HepG2 (cell line): ENCODE data around the gene NUFIP1. TPM values are rescaled to one million over a fixed set of nuclear protein-coding genes. Genes with fewer than 3 reads are reported as not detected.

Experiments
- HNRNPH1 ChIP-seq: fragments of 200-400 bp; formaldehyde crosslinking; optimal IDR thresholded peaks from 2 replicates; pipeline ENCODE3; 2017; ENCODE audit warnings: mild to moderate bottlenecking, low read depth, low read length
- ISX ChIP-seq: sonication (generic); formaldehyde crosslinking; conservative IDR thresholded peaks from 2 replicates; pipeline ENCODE4 v1.5.0; 2020; ENCODE audit warnings: missing genetic modification reagents
- MED8 ChIP-seq: sonication (generic); formaldehyde crosslinking; IDR thresholded peaks from 2 replicates; pipeline ENCODE4 v1.8.1; 2023; ENCODE audit warnings: mild to moderate bottlenecking, missing genetic modification reagents; ENCODE audit not compliant: insufficient replicate concordance
- PRMT3 ChIP-seq: sonication (generic); formaldehyde crosslinking; IDR thresholded peaks from 2 replicates; pipeline ENCODE4 v1.8.1; 2022; ENCODE audit warnings: low read depth, mild to moderate bottlenecking, moderate library complexity, missing genetic modification reagents, borderline replicate concordance
- REST ChIP-seq, 2 experiments: IDR thresholded peaks; 2 replicates each; pipeline ENCODE4 v1.6.1; 2011 to 2012; ENCODE audit warnings: low read length in 2 of 2, borderline replicate concordance in 1 of 2, low read depth in 1 of 2, mild to moderate bottlenecking in 1 of 2, moderate library complexity in 1 of 2
- SETDB1 ChIP-seq: sonication (generic); formaldehyde crosslinking; IDR thresholded peaks from 2 replicates; pipeline ENCODE4 v1.5.1; 2020; ENCODE audit warnings: missing genetic modification reagents, mild to moderate bottlenecking, borderline replicate concordance
- SRF ChIP-seq: IDR thresholded peaks from 2 replicates; pipeline ENCODE4 v1.6.1; 2011; ENCODE audit warnings: mild to moderate bottlenecking, low read depth, low read length, moderate library complexity
- ZNF234 ChIP-seq: sonication (generic); formaldehyde crosslinking; conservative IDR thresholded peaks from 2 replicates; pipeline ENCODE4 v1.5.1; 2020; ENCODE audit warnings: mild to moderate bottlenecking, missing genetic modification reagents
- ZNF317 ChIP-seq: sonication (generic); formaldehyde crosslinking; IDR thresholded peaks from 2 replicates; pipeline ENCODE4 v1.5.0; 2020; ENCODE audit warnings: mild to moderate bottlenecking, missing genetic modification reagents
- ZNF382 ChIP-seq: sonication (generic); formaldehyde crosslinking; IDR thresholded peaks from 2 replicates; pipeline ENCODE4 v1.5.0; 2020; ENCODE audit warnings: missing genetic modification reagents, mild to moderate bottlenecking, borderline replicate concordance
- ZNF629 ChIP-seq: sonication (generic); formaldehyde crosslinking; conservative IDR thresholded peaks from 2 replicates; pipeline ENCODE4 v1.5.0; 2020; ENCODE audit warnings: missing genetic modification reagents
- polyA plus RNA-seq, 8 experiments: library from polyadenylated mRNA; depleted of rRNA in 3 of 8; stranded (reverse) in 7 of 8; unstranded in 1 of 8; fragments of >200 nt; fragmentation: Illumina TruSeq in 4 of 8; extraction: Trizol in 4 of 8; gene quantifications; 2 replicates each; pipeline versions ENCODE4 v1.2.1 to v1.2.3, GENCODE V29; 2011 to 2016; ENCODE audit warnings: low read depth in 4 of 8, missing spikeins in 1 of 8, mixed read lengths in 1 of 8; ENCODE audit not compliant: insufficient read depth in 1 of 8
- total RNA-seq, 5 experiments: library from RNA; depleted of rRNA; stranded (reverse); fragments of >200 nt; fragmentation: Illumina TruSeq; extraction: Trizol; gene quantifications; 2 replicates each; pipeline ENCODE4 v1.2.3, GENCODE V29; 2016; ENCODE audit warnings: low read depth in 1 of 5
- TF ChIP-seq, protein P1 (sequence below): IDR thresholded peaks from 2 replicates; pipeline ENCODE4 v1.6.1; 2016; ENCODE audit warnings: missing genetic modification reagents, missing compliant biosample characterization
- TF ChIP-seq, protein P2 (sequence below): IDR thresholded peaks from 2 replicates; pipeline ENCODE4 v1.6.1; 2016; ENCODE audit warnings: low read depth, control low read depth
- TF ChIP-seq, protein P3 (sequence below): sonication (generic); formaldehyde crosslinking; IDR thresholded peaks from 2 replicates; pipeline ENCODE4 v1.5.0; 2020; ENCODE audit warnings: missing genetic modification reagents
- TF ChIP-seq, protein P4 (sequence below): sonication (generic); formaldehyde crosslinking; IDR thresholded peaks from 2 replicates; pipeline ENCODE4 v1.4.0; 2020; ENCODE audit warnings: missing genetic modification reagents
- TF ChIP-seq, protein P5 (sequence below): sonication (generic); formaldehyde crosslinking; IDR thresholded peaks from 2 replicates; pipeline ENCODE4 v1.9.0; 2022; ENCODE audit warnings: missing genetic modification reagents, mild to moderate bottlenecking, borderline replicate concordance

The NUFIP1 gene
- total and polyA plus RNA-seq, 2 of the 13 experiments (the other 11 are each of a cell fraction or from before 2014, with no cell fraction given): 1.9 to 10.3 TPM

DNA sequence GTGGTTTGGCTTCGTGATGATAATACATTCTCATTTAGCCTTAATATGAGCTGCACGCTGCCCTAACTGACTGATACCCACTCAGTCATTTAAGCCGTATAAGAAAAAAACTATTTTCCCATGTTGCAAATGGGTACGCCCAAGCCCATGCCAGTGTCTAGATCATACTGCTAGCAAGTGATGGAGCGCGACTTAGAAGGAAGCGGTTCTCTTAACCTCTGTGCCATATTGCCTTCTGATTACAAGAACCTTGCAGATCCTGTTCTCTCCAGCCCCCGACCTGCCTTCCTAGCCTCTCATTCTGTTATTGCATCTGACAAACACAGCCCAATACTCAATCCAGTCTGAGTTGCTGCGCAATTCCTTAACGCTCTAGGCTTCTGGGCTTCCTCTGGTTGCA is 670 bp upstream of the NUFIP1 start (continued):
- TF ChIP-seq MED8 (CRISPR knock-in tag): no peak
- TF ChIP-seq ZNF317 (CRISPR knock-in tag): no peak
- TF ChIP-seq, protein P1, sequence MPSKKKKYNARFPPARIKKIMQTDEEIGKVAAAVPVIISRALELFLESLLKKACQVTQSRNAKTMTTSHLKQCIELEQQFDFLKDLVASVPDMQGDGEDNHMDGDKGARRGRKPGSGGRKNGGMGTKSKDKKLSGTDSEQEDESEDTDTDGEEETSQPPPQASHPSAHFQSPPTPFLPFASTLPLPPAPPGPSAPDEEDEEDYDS: no peak
- no peak for TF ChIP-seq ZNF382 (CRISPR knock-in tag)
- TF ChIP-seq, protein P2, sequence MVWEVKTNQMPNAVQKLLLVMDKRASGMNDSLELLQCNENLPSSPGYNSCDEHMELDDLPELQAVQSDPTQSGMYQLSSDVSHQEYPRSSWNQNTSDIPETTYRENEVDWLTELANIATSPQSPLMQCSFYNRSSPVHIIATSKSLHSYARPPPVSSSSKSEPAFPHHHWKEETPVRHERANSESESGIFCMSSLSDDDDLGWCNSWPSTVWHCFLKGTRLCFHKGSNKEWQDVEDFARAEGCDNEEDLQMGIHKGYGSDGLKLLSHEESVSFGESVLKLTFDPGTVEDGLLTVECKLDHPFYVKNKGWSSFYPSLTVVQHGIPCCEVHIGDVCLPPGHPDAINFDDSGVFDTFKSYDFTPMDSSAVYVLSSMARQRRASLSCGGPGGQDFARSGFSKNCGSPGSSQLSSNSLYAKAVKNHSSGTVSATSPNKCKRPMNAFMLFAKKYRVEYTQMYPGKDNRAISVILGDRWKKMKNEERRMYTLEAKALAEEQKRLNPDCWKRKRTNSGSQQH: no peak
- TF ChIP-seq, protein P3, sequence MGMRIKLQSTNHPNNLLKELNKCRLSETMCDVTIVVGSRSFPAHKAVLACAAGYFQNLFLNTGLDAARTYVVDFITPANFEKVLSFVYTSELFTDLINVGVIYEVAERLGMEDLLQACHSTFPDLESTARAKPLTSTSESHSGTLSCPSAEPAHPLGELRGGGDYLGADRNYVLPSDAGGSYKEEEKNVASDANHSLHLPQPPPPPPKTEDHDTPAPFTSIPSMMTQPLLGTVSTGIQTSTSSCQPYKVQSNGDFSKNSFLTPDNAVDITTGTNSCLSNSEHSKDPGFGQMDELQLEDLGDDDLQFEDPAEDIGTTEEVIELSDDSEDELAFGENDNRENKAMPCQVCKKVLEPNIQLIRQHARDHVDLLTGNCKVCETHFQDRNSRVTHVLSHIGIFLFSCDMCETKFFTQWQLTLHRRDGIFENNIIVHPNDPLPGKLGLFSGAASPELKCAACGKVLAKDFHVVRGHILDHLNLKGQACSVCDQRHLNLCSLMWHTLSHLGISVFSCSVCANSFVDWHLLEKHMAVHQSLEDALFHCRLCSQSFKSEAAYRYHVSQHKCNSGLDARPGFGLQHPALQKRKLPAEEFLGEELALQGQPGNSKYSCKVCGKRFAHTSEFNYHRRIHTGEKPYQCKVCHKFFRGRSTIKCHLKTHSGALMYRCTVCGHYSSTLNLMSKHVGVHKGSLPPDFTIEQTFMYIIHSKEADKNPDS (CRISPR knock-in tag): no peak
- TF ChIP-seq SETDB1 (CRISPR knock-in tag): no peak
- no peak for TF ChIP-seq SRF
- TF ChIP-seq, protein P4, sequence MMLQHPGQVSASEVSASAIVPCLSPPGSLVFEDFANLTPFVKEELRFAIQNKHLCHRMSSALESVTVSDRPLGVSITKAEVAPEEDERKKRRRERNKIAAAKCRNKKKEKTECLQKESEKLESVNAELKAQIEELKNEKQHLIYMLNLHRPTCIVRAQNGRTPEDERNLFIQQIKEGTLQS (CRISPR knock-in tag): no peak
- 0 out of 2 replicates have a peak, but pooled peaks have one; percentile 8 for TF ChIP-seq ZNF234 (CRISPR knock-in tag)
- TF ChIP-seq PRMT3 (CRISPR knock-in tag): no peak
- TF ChIP-seq ZNF629: 0 out of 2 replicates have a peak, but pooled peaks have one; percentile 3
- no peak for TF ChIP-seq HNRNPH1
- no peak for TF ChIP-seq REST (IDR thresholded peaks at IDR 0.05; ENCODE audit: borderline replicate concordance in 1 of 2, low read depth in 1 of 2, low read length in 2 of 2)
- TF ChIP-seq, protein P5, sequence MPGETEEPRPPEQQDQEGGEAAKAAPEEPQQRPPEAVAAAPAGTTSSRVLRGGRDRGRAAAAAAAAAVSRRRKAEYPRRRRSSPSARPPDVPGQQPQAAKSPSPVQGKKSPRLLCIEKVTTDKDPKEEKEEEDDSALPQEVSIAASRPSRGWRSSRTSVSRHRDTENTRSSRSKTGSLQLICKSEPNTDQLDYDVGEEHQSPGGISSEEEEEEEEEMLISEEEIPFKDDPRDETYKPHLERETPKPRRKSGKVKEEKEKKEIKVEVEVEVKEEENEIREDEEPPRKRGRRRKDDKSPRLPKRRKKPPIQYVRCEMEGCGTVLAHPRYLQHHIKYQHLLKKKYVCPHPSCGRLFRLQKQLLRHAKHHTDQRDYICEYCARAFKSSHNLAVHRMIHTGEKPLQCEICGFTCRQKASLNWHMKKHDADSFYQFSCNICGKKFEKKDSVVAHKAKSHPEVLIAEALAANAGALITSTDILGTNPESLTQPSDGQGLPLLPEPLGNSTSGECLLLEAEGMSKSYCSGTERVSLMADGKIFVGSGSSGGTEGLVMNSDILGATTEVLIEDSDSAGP (CRISPR knock-in tag): no peak
- no peak for TF ChIP-seq ISX
